GM18951 (cell line): ENCODE results near the gene RAD51AP1.

ENCODE experiments used
- POLR2A ChIP-seq: IDR thresholded peaks from 4 replicates; pipeline ENCODE4 v1.6.1; 2011; ENCODE audit warnings: mild to moderate bottlenecking; ENCODE audit not compliant: insufficient read length, insufficient read depth; ENCODE audit errors: extremely low read depth
- in situ Hi-C: fragments of 300-500 bp; cut with MboI; formaldehyde crosslinking; loops from one replicate; pipeline ENCODE4 v1.12.0; 2022; ENCODE audit warnings: low sequenced_read_pairs, mixed read lengths, inconsistent platforms; ENCODE audit not compliant: unreplicated experiment

The RAD51AP1 gene

DNA sequence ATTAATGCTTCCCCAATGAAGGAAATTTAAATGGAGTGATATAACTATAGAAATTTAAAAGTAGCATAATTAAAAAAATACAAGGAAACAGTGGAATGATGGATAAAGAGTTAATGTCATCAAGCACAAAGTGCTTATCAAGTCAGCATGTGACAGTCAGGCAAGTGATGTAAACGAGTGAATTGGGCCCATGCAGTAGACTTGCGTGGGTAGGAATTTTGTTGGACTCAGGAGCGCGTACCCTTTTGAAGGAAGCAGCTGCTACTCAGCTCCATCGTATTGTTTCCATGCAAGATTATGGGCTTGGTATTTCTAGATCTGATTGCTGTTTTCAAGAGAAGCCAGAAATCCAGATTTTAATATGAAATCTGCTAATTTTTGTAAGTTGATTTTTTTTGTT, 18.9 kb downstream of the RAD51AP1 start:
- no peak for TF ChIP-seq POLR2A
- in situ Hi-C loops = no loop called here

DNA sequence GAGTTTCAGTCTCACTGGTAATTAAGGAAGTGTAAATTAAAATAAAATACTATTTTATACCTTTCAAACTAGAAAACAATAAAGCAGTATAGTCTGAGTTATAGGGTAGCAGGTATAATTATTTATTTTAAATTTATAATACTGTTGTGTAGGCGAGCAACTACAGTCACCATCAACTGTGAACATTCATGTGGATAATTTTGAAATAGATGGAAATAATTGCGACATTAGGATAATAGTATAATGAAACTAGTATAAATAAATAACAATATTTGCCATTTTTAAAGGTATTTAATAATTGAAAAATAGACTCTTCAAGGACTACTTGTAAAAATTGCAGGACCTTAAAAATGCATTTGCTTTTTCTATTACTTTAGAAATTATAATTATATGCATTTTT, 19.5 kb downstream of the RAD51AP1 start:
- in situ Hi-C loops = no loop called here
- TF ChIP-seq POLR2A = no peak

DNA sequence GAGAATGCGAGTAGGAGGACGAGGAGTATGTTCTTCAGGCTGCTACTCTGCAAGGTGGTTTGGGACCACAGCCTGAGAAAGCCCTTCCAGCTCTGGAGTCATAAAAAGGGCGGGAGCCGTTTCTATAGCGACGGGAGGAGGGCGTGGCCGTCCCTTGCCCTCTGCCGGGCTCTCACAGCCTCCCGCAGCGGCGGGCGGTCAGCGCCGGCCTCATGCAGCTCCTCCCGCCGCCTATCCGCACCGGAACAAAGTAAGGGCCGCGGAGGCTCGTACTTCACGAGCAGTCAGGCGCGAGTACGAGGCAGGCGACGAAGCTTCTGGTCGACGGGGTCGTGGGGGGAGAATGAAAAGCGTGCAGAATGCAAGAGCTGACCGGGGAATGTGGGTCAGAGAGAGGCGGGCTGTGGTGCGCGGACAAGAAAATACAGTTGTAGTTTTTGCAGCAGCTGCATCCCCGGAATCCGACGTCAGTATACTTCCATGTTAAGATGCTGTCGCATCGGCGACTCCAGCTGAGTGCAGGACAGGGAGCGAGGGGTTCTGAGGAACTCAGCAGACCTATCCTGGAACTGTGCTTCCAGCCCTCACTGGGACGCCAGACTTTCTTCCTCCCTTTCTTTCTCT, 23.5 kb downstream of the RAD51AP1 start, which contains the start of gene DYRK4:
Gene DYRK4, plus strand, starts transcription at position 175 of the 624 bp plus-strand sequence. Its CDS starts 38 bp downstream, at position 213.
- TF ChIP-seq POLR2A = no peak
- in situ Hi-C loops = no loop called here

DNA sequence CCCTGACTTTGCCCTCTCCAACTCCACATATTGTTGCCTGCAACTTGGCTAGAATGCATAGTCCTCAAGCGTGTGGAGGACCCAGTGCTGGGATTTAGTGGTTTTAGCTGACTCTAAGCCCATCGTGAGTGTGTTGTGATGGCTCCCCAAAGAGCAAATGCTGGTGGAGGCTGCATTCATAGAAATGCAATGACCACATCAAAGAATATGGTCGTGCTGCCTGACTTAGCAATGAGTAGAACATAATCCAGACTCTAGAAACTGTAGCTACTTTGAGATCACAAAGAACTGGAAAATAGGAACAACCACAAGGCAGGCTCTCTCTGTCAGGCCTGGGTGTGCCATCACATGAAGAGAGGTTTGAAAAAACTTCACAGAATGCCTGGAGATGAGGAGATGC, 24.6 kb downstream of the RAD51AP1 start:
- in situ Hi-C loops = no loop called here
- no peak for TF ChIP-seq POLR2A

DNA sequence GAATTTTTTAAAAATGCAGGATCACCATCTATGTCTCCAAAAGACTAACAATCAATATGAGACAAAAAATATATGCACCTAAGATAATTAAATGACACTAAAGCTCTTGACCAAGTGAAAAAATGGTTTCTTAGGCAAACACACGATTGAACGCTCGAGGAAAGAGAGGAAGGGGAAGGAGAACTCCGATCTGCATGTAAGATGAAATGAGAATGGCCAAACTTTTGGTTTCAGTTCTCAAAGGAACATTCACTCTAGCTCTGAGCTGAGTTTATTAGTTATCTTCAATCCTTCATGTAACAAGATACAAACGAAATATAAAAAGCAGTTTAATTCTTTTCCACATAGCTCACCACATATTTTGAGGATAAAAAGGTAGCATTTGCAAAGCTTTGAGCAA, 26.1 kb downstream of the RAD51AP1 start:
- TF ChIP-seq POLR2A = no peak
- in situ Hi-C loops = no loop called here

DNA sequence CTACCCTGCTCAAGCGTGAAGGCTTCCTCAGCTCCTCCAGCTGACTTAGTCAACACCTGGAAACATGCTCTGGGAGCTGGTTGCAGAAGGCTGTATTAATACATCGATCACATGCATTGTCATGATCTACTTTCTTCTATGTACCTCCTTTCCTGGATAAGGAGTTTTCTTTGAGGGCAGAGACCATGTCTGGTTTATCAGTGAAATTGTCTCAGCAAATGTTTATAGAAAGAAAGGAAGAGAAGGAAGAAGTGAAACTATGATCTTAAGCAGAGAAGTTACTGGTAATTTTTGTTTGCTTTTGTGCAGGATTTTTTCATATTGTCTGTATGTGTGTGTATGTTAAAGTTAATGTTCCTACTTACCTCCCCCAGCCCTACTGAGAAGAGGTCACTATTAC, 27.8 kb downstream of the RAD51AP1 start:
- in situ Hi-C loops = no loop called here
- TF ChIP-seq POLR2A = no peak

DNA sequence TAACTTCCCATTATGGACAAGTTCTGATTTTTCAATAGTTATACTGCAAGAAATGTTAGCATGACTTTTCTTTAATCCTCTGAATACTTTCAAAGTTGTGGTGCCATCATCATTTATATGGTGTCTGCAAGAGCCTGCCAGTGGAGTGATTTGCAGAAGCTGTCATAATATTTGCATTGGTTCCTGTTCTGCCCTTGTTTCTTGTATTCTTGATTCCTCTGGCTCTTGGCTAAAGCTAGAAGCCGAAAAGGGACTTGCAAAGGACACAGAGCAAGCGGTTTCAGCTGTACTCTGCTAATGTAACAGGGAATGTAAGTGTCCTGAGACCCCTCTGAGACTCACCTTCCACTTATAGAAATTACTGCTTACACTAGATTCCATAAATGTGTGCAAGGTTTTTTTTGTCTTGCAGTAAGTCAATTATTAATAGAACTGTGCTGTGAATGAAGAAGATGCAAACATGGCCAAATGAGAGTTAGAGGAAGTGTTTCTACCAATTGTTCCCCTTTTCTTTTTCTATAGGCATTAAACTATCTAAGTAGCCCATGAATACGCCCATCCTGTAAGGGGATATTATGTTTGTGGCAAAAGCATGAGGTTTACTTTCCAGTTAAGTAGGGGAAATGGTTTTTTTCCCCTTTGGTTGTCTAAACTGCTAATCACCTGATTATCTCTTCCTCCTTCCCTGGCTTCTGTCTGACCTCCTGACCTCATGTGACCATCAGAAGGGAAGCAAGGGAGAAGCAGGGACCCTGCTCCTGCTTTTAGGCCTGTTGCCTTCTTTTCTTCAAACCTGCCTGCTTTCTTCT, 28.6 kb downstream of the RAD51AP1 start:
- in situ Hi-C loops = no loop called here

DNA sequence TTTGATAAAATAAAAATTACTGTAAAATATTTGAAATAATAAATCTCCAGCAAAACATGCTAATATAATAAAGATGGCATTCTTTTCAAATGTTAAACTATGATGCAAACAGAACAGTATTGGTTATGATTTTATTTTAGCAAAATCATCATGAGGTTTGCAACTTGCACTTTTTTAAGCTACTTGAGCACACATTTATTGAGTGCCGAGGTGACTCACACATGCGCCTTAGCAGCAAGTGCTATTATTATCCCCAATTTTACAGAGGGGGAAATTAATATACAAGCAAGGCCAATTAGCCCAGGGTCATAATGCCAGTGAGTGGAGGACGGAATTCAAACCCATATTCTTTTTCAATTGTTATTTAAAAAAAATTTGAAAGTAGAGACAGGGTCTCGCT, 30.6 kb downstream of the RAD51AP1 start:
- TF ChIP-seq POLR2A = no peak
- in situ Hi-C loops = no loop called here

More for the DNA sequence above, 28.6 kb downstream of the RAD51AP1 start:
- no peak for TF ChIP-seq POLR2A

DNA sequence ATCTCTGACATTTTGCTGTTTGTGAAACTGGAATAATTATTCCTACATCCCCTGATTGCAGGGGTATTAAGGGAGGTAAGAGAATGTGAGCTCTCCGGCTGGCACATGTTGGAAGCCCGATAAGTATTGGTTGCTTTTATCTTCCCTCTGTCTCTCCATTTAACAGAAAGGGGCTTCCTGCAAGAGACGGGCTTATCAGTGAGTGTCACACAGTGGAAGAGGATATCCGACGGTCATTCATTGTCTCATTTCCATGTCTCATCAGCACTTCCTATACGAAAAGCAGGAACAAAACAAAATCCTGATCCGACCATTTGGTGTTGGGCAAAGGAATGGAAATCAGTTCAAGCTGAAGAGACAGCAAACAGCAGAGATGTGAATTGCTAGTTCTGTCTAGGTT, 34.0 kb downstream of the RAD51AP1 start:
- no peak for TF ChIP-seq POLR2A
- in situ Hi-C loops = no loop called here

DNA sequence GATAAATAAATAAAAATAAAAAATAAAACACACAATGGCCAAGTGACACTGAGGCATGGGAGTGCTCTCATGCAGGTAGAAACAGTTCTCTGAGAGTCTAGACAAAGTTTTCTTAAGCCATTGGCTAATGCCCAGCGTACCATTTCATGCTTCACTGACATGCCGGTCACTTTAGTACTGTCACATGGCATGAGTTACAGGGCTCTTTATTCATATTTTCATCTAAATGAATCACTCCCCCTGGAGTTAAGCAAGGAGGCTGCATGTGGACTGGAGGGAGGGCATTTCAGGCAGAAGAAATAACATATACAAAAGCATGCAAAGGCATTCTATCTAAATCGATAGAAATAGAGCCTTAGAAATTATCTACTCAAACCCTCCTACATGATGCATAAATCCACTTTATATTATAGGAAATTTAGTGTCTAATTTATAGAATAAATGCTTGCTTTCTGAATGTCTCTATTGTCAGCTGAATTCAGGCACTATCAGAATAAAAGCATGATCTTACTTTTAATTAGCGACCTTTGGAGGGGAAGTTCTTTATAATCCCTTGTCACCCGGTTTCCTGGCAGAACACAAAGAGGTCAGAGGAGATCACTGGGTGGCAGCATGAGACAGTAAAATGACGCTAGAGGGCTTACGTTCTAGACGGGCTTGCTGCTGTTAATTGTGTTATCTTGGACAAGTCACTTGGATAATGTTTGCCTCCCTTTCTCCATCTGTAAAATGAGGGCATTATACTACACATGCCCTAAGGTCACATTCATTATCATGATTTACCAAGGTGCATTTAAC, 40.8 kb downstream of the RAD51AP1 start:
- in situ Hi-C loops = no loop called here
- TF ChIP-seq POLR2A = no peak

DNA sequence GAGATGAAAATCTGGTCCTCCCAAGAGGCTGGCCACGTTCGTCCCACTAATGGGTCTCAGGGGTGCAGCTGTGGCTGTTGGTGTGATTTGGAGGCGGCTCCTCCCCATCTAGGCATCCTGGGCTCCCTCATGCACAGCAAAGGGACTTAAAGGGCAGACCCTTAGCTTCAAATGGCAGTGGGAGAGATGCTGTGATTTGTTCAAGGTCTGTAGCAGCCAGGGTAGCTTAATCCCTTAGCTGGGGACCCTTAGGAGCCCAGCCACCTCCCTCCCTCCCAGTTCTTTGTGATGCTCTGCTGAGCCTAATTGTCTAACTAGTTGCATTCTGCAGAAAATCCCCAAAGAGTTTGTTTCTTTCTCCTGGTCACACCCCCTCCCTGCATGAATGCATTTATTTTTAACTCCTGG, 41.6 kb downstream of the RAD51AP1 start:
- no peak for TF ChIP-seq POLR2A
- in situ Hi-C loops = no loop called here

DNA sequence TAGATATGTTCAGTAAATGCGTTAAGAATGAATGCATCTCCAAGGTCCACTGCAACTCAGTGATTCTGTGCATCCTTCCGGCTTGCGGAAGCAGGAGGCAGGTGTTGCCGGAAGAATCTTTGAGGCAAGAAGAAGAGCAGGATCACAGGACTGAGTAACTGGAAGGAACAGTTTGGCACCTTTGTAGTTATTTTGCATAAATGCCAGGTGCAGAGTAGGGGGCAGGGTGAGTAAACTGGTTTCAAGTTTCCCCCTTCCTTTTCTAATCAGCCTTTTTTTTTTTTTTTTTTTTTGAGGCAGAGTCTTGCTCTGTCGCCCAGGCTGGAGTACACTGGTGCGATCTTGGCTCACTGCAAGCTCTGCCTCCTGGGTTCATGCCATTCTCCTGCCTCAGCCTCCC, 45.6 kb downstream of the RAD51AP1 start:
- TF ChIP-seq POLR2A = no peak
- in situ Hi-C loops = no loop called here

DNA sequence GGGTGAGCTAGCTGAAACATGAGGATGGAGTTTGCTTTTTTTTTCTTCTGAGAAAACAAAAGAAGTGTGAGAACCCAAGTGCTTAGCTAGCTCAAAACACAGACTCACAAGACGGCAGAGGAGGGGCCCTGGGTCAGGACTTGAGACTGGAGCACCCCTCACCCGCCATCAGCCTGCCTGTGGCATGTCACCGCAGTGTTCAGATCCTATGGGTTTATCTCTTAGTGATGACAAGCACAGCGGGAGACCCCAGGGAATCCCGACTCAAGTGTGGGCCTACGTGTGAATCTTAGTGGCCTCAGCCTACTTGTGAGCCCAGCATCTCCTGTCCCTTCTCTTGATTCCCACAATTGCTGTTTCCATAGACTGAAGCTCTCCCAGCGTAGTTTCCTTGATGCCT, 46.2 kb downstream of the RAD51AP1 start:
- no peak for TF ChIP-seq POLR2A
- in situ Hi-C loops = no loop called here
